HCEC 1CT (cell line): ENCODE measurements around the gene SUN1.
"Not testable (repeated sequence)": the region's sequence is repeated elsewhere in the genome, so short reads cannot be mapped to it uniquely, and the experiment has no call there.

Source experiments
- DNase-seq: peaks from one replicate; pipeline ENCODE4 v3.0.0-alpha.2; 2017

Gene SUN1

DNA sequence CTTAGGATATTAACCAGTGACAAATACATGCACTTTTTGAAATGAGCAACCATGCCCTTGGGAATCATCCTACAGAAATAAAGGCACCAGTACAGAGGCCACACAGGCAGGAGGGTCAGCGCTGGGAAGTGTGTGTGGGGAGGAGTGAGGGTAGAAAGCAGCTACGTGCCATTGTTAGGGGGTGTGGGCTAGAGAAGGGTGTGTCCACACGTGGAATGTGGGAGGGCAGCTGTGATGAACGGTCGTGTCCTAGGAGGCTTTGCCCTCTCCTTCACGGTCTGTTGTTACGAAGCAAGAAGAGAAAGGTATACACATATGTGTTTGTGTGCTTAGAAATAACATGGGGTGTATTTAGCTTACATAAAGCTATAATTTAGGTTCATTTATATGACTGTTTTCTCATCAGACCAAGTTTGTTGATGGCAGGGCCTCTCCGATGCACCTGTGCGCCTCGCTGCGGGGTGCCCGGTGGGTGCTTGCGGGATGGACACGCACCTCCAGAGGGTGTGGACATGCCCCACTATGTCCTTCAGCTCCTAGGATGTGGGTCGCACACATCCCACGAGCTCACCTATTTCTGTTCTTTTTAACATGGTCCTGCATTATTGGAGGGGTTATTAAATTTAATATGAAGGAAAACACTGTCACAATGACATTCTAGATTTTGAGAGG is 27.2 kb downstream of the SUN1 start:
- DNase-seq, result no peak

DNA sequence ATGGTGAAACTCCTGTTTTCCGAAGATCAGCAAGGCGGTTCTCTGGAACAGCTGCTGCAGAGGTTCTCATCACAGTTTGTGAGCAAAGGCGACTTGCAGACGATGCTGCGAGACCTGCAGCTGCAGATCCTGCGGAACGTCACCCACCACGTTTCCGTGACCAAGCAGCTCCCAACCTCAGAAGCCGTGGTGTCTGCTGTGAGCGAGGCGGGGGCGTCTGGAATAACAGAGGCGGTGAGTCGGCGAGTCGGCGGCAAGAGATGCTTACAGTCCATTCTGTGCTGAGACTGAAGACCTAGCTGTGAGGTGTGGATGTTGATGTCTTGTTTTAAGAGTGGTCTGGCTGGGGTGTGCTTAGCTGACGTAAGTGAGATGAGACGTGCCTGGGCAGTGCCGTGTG is 27.9 kb downstream of the SUN1 start:
- no peak for DNase-seq

DNA sequence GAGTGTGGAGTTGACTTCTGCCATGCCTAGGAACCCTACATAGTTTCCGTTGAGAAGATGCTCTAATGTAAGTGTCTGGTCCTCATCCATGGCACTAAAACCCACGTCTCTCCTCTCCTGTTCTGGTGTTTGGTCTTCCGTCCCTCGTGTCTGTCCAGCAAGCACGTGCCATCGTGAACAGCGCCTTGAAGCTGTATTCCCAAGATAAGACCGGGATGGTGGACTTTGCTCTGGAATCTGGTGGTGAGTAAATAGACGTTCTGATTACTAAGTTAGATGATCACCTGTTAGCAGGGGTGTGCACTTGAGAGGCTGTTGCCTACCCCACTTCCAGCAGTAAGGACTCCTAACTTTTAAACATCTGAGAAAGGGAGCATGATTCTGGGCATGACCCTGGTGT is 28.9 kb downstream of the SUN1 start:
- DNase-seq, result no peak

DNA sequence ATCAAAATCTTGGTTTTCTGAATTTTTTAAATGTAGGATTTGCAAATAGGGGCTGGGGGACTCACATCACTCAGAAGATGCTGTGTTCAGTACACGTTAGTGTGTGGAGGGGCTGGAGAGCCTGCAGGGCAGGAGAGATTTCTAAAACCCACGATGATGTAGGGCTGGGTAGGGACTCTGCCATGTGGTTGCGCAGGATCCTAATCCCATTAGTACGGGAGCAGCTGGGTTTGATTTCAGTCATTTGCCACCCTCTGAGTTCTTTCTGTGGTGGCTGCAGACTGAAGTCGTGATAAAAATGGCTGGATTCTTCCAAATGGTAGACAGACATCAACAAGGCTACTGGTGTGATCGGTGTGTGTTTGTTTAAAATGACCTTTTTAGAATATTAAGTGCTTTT is 29.9 kb downstream of the SUN1 start:
- DNase-seq, result no peak

DNA sequence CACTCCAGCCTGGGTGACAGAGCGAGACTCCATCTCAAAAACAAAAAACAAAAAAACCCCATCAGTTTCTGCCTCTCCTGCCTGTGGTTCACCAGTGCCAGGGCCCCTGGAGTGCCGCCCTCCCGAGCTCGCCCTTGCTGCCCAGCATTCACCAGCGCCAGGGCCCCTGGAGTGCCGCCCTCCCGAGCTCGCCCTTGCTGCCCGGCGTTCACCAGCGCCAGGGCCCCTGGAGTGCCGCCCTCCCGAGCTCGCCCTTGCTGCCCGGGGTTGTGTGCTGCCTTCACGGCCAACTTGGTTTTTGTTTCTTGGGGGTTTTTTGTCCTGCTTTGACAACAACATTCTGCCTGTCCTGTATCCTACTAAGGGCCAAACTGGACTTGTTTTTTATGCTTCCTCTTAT is 30.8 kb downstream of the SUN1 start:
- DNase-seq, result no peak

DNA sequence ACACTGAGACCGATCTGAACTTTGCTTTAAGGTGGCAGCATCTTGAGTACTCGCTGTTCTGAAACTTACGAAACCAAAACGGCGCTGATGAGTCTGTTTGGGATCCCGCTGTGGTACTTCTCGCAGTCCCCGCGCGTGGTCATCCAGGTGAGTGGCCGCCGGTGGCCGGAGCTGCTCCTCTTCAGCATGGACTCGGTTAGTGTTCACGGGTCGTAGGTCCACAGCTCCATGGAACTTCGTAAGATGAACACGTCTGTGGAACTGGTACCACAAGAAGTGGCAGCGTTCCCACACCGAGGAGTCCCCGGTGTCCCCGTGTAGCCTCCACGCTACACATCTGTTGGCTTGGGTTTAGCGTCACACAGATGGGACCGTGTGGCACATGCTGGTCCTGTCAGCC is 33.6 kb downstream of the SUN1 start:
- no peak for DNase-seq

DNA sequence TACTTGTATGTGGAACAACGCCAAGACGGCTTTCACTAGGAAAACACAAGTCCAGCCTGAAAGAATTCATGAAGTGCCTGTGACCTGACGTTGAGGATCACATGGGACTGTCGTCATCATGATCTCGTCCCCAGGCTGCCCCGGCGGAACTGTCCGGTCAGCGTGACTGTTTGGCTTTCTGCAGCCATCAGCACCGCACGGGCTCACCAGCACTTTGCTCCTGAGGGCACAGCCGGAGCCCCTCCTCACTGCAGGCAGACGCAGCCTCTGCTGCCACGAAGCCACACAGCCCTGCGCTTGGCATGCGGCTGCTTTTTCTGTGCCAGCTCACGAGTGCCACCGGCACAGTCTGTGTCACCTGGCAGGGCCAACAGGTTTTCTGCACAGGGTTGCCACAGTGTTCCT is 34.7 kb downstream of the SUN1 start:
- peak; percentile 66 for DNase-seq

DNA sequence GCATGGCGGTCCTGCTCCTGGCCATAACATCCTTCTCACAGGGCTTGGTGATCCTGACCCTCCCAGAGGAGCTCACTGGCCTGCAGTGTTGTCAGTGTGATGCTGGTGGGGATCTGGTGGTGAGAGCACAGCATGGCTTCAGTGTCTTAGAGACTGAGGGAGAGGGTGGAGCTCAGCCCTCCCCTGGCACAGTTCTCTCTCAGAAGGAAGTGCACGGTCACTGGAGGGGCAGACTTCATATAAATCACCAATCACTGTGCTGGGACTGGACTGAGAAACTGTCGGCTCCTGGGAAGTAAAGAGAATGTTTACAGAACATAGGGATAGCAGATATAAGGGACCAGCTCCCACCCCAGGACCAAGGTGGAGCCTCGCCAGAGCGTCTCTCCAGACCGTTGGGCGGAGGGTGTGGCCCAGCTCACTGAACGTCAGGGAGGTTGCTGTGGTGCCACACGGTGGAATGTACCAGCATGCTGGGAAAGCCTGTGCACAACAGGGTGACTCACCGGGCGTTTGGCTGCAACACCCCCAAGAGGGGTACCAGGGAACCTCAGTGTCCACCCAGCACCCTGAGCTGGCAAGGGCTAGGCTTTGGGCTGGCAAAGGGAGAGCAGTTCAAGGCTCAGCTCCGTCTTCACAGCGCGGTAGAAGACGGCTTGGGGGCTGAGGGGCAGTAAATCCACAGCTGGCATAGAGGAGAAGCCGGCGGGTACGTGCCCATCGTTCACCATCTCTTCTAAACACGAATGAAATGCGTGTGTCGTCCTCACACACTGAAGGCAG is 35.3 kb downstream of the SUN1 start:
- DNase-seq, result peak; percentile 30

DNA sequence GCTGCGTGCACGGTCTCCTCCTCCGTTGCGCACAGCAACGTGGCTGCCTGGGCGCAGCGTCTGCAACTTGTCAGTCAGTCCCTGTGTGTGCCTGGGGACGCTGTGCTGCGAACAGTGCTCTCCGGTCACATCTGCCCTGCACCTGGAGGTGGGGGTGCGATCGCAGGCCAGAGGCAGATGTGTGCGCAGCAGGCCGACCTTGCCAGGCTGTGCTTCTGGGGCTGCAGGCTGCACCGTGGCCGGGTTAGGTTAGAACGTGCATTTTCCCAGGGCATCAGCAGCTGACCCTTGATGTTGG is 35.9 kb downstream of the SUN1 start:
- no peak for DNase-seq

DNA sequence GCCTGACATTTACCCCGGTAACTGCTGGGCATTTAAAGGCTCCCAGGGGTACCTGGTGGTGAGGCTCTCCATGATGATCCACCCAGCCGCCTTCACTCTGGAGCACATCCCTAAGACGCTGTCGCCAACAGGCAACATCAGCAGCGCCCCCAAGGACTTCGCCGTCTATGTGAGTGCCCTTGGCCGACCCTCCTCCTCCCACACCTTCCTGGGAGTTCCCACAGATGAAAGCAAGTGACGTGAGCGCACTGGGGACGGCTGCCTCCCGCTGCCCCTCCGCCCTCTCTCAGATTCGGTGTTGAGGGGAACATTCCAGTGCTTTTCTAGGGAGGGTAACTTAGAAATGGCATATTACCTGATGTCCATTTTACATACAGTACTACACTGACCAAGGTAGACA is 37.1 kb downstream of the SUN1 start:
- DNase-seq, result no peak

DNA sequence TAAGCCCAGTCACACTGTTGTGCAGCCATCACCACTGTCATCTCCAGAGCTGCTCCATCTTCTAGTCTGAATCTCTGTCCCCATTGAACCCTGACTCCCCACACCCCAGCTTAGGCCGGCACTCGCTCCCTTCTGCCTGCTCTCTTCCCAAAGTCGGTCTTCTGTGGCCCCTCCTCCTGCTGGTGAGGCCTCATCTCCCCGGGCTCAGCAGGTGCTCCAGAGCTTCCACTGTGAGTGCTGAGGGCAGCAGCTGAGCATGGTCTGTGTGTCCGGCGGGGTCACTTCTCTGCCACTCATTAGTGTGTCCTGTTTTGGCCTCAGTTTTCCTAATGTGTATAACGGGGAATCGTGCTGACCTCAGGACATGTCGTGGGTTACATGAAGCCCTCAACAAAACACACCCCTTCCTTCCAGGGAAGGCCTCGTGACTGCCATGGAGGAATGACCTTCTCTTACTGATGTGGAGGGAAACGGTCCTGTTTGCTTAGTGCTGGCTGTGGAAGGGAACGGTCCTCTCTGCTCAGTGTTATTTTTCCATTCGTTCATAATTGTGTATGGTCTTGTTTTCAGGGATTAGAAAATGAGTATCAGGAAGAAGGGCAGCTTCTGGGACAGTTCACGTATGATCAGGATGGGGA is 39.7 kb downstream of the SUN1 start:
- no peak for DNase-seq

DNA sequence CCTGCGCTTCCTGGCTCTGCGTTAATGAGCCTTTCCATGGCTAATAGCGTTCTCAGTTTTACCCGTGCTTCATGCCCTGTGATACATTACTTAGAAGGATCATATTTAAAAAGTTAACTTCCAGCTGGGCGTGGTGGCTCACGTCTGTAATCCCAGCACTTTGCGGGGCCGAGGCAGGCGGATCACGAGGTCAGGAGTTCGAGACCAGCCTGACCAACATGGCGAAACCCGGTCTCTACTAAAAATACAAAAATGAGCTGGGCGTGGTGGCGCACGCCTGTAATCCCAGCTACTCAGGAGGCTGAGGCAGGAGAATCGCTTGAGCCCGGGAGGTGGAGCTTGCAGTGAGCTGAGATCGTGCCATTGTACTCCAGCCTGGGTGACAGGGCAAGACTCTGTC is 40.4 kb downstream of the SUN1 start:
- DNase-seq, result not testable (repeated sequence)

DNA sequence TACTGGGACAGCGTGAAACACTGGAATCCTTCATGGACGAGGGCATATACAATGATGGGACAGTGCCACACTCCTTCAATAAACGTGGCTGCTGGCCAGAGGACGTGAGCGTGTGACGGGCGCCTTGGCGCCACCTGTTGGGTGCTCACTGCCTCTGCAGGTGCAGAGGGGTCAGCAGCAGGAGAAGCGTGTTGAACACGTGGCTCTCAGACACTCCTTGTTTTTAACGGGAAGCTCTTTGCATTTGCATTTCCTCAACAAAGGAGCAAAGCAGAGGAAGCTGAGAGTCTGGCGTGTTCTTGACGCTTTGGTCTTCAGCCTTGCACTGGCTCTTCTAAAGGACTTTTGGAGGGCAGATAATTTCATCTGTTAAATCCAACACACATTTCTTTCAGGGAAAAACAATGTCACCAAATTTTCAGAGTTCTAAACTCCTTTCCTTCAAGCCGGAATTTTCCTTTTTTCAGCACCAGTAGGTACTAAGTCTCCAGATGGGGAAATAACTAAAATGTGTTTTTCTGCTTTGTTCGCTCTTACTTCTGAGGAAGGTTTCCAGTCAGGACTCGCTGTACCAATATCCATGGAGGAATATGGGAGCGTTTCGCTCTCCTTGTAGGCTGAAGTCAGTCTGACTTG is 41.2 kb downstream of the SUN1 start:
- DNase-seq, result peak; percentile 73

DNA sequence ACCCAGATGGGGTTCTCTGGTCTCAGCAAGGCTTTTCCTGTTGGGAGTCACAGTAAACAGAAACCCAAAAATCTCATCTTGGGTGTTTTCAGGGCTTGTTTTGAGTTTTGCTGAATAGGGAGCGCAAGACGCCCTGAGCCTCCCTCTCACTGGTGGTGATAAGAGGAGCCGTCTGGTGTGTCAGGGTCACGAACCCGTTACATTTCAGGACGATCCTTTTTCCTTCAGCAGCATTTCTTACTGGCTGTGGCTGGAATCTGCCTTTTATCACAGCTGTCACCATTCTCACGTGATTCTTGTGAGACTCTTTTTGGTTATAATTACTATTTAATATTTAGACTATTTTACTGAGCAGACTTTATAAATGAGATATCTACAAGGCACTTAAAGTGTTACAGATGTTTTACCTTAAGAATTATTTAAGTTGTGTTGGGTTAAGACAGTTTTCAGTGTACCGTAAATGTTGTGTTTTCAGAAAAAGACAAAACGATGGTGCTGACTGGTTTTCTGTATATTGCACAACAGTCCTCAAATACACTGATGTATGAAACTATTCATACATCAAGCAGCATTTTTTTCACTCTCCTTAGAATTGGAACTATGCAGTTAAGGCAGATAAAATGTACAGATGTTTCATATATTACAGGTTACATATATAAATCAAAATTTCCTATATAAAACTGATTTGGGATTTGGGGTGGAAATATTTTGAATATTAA is 41.9 kb downstream of the SUN1 start:
- no peak for DNase-seq

DNA sequence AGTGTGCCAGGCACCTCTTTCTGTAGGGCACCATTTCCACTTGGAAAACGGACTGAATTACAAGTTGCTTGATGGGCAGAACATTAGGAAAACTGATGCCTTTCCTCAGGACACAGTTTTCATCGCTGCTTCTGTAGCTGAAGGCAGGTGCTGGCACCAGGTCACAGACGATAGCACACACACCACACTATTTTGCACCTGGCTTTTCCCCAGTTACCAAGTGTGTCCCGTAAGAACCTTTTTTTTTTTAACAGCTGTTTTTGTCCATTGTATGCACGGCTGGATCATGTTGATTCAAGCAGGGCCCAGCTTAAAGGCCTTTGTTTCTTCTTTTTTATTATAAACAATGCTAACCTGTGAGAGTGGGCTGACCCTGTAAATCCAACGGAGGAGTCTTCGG is 42.8 kb downstream of the SUN1 start:
- no peak for DNase-seq

DNA sequence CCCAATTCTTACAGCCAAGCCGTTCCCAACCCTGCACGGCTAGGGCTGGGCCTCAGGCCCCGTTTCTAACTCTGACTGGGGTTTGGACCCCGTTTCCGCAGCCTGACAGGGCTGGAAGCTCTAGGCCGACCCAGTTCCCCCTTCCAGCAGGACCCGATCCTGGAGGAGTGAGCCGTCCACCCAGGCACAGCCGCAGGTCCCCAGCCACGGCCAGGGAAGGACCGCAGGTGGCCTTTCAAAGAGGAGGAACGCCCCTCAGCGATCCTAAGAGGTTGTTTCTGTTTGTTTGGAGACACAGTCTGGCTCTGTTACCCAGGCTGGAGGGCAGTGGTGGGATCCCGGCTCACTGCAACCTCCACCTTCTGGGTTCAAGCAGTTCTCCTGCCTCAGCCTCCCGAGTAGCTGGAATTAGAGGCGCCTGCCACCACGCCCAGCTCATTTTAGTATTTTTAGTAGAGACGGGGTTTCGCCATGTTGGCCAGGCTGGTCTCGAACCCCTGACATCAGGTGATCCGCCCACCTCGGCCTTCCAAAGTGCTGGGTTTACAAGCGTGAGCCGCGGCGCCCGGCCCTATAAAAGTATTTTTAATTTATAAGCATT is 43.3 kb downstream of the SUN1 start:
- DNase-seq, result no peak

DNA sequence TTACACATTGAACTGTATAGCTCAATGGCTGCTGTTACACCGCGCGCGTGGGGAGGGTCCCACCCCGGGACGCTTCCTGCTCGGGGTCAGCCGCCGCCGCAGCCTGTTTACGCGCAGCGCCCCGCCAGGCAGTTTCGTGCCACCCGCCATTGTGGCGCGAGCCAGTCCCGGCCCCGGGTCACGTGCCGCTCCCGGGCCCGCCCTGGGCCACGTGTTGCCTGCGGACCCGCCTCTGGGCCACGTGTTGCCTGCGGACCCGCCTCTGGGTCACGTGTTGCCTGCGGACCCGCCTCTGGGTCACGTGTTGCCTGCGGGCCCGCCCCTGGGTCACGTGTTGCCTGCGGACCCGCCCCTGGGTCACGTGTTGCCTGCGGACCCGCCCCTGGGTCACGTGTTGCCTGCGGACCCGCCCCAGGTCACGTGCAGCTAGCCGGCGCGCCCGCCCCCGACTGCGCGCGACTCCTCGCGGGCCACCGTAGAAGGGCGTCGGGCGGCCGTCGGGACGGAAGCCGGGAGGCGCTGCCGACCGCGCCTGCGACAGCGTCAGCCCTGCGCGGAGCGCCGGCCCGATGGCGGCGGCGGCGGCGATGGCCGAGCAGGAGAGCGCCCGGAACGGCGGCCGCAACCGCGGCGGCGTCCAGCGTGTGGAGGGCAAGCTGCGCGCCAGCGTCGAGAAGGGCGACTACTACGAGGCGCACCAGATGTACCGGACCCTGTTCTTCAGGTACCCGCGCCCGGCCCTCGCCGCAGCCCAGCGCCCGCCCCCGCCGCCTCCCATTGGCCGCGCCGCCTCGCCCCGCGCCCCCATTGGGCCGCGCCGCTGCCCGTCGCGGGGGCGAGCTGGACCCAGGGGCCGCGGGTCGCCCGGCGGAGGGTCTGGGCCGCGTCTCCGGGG is 44.0 kb downstream of the SUN1 start, which contains the start of gene GET4:
Gene GET4 (plus strand): TSS at position 478 of the 895 bp plus-strand sequence. CDS start 92 bp downstream, at position 570.
- peak; percentile 94 for DNase-seq

DNA sequence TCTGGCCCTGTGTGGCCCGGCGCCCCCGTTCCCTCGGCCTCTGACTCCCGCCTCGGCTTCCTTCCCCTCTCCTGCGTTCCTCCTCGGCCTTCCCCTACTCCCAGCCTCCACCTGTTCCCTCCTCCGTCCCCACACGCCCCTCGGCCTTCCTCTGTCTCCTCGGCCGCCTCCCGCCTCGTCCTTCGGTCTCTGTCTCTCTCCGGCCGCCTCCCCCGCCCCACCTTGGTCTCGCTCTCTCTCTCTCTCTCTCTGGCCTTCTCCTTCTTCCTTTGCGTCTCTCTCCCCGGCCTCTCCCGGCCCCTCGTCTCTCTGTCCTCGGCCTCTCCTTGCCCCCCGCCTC is 44.7 kb downstream of the SUN1 start:
- no peak for DNase-seq

DNA sequence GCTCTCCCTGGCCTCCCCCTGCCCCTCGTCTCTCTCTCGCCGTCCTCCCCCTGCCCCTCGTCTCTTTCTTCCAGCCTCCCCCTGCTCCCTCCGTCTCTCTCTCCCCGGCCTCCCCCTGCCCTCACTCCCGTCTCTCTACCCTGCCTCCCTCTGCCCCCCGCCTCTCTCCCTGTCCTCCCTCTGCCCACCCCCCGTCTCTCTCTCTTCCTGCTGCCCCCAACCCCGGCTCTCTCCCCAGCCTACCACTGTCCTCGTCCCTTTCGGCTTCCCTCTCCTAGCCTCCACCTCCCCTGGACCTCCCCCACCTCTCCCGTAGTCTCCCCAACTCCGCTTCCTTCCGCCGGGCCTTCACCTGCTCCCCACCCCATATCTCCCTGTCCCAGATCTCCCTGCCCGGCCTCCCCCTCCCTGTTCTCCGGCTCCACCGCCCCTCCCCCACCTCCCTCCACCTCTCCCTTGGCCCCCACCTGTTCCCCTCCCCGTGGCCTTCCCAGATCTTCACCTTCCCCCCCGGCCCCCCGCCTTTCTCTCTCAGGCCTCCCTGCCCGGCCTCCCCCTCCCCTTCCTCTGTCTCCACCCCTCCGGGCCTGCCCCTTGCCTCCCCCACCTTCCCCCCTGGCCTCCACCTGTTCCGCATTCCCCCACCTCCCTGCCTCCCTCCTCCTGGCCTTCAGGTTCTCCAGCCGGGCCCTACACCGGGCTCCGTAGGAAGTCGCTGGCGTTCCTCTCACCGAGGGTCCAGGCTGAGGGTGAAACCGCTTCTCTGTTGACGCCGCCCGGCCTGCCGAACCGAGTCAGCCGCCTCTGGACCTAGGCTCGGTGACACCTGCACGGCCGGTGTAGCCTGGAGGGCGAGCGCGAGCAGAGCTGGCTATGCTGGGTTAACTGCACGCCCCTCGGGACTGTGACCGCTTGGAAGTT is 45.3 kb downstream of the SUN1 start:
- no peak for DNase-seq

DNA sequence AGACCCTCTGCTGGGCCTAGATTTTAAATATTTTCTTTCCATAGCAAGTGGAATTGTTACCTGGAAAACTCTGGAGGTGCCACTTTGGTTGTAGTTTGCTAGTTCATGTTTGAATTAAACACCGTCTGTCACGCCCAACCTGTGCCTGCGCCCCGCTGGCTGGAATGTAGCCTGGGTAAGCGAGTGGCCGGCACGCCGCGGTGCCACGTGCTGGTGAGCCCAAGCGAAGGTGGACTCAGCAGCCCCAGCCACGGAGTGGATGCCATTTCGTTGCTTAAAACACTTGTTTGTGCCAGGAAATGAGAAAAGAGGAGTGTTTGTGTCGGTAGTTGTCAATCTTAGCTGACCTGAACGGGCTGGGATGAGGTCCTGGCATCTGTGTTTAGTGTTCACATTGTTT is 46.8 kb downstream of the SUN1 start:
- DNase-seq, result no peak

DNA sequence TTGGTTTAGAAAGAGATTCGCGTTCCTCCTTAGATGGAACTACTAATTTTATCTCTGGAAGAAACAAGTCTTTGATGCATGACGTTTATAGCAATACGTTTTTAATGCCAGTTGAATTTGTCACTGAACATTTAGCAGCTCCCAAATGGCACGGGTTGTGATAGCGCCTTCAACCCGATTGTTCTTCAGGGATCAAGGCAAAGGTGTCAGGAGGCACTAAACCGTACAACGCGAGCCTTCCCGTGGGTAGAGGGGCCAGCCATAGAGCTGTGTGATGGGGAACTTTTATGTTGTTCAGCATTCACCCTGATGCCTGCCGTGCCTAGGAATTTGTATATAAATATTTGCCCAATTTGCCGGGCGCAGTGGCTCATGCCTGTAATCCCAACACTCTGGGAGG is 47.4 kb downstream of the SUN1 start:
- DNase-seq, result no peak
